Measurements from ENCODE around the gene VAV2.
"Not testable (repeated sequence)": the region's sequence is repeated elsewhere in the genome, so short reads cannot be mapped to it uniquely, and the experiment has no call there.

The VAV2 gene

GRCh38 chr9:133968966-133969617 lies 23.0 kb downstream of the VAV2 start:
- no peak for DNase-seq (ENCODE audit: low spot score)

- no peak for DNase-seq (ENCODE audit: low spot score)
Measured at GRCh38 chr9:133968428-133968827, 23.7 kb downstream of the VAV2 start.

- DNase-seq (ENCODE audit: low spot score) = no peak
Measured at GRCh38 chr9:133967024-133967741, 24.9 kb downstream of the VAV2 start.

DNA sequence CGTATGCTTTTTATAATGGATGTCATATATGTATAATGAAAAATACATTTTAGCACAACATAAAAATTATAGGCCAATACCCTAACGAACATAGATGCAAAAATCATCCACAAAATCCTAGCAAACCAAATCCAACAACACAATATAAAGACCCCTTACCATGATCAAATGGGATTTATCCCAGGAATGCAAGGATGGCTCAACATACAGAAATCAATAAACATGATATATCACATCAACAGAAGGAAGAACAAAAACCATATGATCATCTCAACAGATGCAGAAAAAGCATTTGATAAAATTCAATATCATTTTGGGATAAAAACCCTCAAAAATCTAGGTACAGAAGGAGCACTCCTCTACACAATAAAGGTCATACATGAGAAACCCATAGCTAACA lies 27.7 kb downstream of the VAV2 start:
- no peak for DNase-seq (ENCODE audit: low spot score)

GRCh38 chr9:133963166-133963565 lies 29.0 kb downstream of the VAV2 start:
- no peak for DNase-seq (ENCODE audit: low spot score)

- DNase-seq (ENCODE audit: low spot score) = no peak
Measured at GRCh38 chr9:133962341-133962740, 29.8 kb downstream of the VAV2 start.

DNA sequence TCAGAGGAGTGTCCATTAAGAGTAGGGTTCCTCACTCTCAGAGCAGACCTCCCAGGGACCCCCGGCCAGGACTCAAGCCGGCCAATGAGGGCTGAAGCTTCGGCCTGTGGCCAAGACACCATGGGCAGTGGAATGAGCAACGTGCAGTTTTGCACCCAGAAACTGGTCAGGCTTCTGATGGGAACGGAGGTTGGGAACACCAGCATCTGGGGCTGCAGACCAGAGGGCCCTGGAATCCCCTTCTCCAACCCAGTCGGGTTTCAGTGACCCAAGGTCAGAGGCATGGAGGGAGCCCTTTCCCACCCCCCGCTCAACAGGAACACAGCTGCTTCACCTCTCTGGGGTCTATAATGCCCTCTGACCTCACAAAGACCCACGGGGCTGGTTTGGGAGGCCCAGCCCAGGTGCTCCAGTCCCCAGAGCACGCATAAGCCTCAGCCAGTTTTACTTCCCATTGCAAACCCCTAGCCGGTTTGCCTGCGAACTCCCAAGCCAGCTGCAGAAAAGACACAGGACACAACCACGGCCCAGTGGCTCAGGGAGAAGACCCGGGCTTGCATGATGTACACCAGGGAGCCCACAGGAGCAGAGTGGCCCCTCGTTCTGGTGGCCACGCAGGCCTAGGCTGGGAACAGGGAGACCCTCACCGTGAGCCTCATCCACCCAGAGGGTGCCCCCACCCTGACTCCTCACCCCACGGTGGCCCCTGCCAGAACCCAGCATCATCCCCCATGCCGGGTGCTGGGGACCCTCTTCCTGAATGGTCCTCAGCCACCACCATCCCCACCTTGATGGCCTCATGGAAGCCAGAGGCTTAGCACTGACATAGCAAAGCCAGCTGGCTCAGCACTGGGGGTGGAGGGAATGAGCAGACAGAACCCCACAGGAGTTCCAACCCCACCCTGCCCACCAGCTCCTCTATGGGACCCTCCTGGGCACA lies 30.6 kb downstream of the VAV2 start:
- no peak for DNase-seq (ENCODE audit: low spot score)

- no peak for DNase-seq (ENCODE audit: low spot score)
Measured at GRCh38 chr9:133960568-133961129, 31.5 kb downstream of the VAV2 start.

DNA sequence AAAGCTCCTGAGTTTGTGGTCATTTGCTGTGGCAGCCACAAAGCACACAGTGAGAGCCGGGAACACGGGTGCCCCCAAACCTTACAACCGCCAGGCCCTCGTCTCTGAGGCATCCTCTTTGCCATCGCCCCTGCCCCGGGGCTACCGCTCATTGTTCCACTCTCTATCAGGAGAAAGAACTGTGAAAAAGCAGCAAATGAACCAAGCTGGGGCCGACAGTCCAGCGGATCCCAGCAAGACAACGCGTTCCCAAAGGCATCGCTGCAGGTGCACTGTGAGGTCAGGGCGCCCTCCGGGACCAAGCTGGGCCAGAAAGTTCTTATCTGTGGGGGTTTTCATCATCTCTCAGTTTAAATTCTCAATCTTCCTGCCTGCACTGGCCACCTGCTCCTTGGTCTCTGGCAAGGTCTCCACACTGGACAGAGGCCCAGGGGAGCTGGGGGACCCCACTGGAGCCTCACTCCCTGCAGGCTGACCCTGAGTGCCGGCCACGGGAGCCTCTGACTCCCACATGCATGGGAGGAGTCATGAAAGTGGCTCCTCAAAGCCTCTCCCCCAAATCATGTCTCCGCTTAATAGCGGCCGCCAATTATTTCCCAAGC lies 32.1 kb downstream of the VAV2 start:
- DNase-seq (ENCODE audit: low spot score) = no peak

GRCh38 chr9:133959171-133959570 lies 33.0 kb downstream of the VAV2 start:
- no peak for DNase-seq (ENCODE audit: low spot score)

DNA sequence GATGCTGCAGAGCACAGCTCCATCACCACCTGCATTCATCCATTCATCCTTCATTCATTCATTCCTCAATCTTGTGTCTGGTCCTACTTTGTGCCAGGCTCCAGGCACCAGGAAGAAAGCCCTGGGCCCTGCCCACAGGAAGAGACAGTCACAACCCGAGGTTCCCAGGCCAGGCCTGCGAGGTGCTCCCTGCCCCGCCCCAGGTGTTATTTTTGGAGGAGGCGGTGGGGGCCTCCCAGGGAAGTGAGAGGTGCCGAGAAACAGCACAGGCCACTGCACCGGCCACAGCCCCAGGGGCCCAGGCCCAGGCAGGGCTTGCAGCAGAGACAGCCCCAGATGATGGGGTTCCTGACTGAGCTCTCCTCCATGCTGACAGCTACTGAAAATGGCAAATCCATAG lies 33.4 kb downstream of the VAV2 start:
- DNase-seq (ENCODE audit: low spot score) = no peak

DNA sequence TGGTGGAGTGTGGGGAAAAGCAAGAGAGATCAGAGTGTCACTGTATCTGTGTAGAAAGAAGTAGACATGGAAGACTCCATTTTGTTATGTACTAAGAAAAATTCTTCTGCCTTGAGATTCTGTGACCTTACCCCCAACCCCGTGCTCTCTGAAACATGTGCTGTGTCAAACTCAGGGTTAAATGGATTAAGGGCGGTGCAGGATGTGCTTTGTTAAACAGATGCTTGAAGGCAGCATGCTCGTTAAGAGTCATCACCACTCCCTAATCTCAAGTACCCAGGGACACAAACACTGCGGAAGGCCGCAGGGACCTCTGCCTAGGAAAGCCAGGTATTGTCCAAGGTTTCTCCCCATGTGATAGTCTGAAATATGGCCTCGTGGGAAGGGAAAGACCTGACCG lies 34.4 kb downstream of the VAV2 start:
- not testable (repeated sequence) for DNase-seq (ENCODE audit: low spot score)

GRCh38 chr9:133957328-133957727 lies 34.8 kb downstream of the VAV2 start:
- DNase-seq (ENCODE audit: low spot score) = no peak

- no peak for DNase-seq (ENCODE audit: low spot score)
Measured at GRCh38 chr9:133956520-133957076, 35.5 kb downstream of the VAV2 start.

DNA sequence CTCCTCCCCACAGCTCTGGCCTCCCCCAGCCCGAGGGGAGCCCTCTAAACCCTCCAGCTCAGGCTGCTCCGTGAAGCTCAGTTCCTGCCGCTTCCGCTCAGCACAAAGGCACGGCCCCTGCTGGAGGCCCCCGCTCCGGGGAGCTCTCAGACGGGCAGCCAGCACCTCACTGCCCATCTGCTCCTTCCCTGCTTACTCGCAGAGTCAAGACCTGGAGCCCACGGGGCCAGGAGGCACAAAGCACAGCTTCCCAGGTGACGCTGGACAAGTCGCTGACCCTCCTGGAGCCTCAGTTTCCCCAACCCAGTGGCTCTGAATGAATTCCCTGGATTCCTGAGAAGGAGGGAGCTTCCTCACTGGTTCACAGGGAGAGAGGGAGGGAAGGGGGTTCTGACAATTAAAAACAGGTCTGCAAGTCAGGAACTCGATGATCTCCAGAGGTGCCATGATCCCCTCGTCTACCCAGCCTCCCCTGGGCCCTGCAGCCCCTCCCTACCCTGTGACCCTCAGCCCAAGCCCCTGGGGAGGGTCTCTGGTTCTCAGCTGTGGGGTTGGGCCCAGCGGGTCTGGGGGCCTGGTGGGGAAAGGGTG lies 36.2 kb downstream of the VAV2 start:
- DNase-seq (ENCODE audit: low spot score) = no peak

- no peak for DNase-seq (ENCODE audit: low spot score)
Measured at GRCh38 chr9:133954862-133955529, 37.1 kb downstream of the VAV2 start.

GRCh38 chr9:133953976-133954709 lies 38.0 kb downstream of the VAV2 start:
- DNase-seq (ENCODE audit: low spot score) = no peak

DNA sequence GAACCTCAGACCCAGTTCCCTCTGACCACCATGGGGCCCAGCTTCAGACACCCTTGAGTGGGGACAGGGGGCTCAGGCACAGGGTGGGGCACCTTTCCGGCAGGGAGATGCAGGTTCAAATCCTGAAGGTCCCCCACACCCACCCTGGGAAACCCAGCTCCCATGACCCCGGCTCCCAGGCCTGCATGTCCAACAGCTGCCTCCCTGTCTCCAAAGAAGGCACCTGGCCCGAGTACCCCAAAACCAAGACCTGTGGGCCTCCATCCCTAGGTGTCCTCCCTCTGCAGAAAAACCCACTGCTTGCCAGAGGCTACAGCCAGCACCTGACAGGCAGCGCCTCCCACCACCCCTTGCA lies 38.5 kb downstream of the VAV2 start:
- no peak for DNase-seq (ENCODE audit: low spot score)

- DNase-seq (ENCODE audit: low spot score) = no peak
Measured at GRCh38 chr9:133952598-133953550, 39.2 kb downstream of the VAV2 start.

Measured in hematopoietic multipotent progenitor cell treated with erythropoietin and hydrocortisone succinate and interleukin-3 and kit ligand, for 15 days (in vitro differentiated cells).